Neural cell (in vitro differentiated cells): ENCODE results near the gene SLC7A6. TPM values are rescaled to one million over a fixed set of nuclear protein-coding genes. Genes with fewer than 3 reads are reported as not detected.

Experiments
- H2AFZ ChIP-seq: fragments of 200-600, 300-800 bp; sonication (generic), shearing (Covaris generic); 2 replicates; pipeline ENCODE4 v1.6.0; 2014; ENCODE audit warnings: low read depth, mild to moderate bottlenecking, antibody characterized with exemption, low read length, moderate library complexity
- H3F3A ChIP-seq: fragments of 200-600 bp; shearing (Covaris generic); 2 replicates; pipeline ENCODE4 v1.6.1; 2016; ENCODE audit warnings: mild to moderate bottlenecking, moderate library complexity, mixed read lengths, antibody characterized with exemption, low read length; ENCODE audit not compliant: insufficient read depth, poor library complexity, severe bottlenecking
- H3K27ac ChIP-seq: fragments of 200-600, 300-800 bp; sonication (generic), shearing (Covaris generic); 2 replicates; pipeline ENCODE4 v1.5.1; 2014; ENCODE audit warnings: mild to moderate bottlenecking, low read length, moderate library complexity
- H3K27me3 ChIP-seq: fragments of 300-800, 200-600 bp; sonication (generic), shearing (Covaris generic); 2 replicates; pipeline ENCODE4 v1.6.0; 2014; ENCODE audit warnings: mild to moderate bottlenecking, low read depth, low read length, moderate library complexity; ENCODE audit not compliant: insufficient read depth
- H3K36me3 ChIP-seq: fragments of 300-800, 200-600 bp; sonication (generic), shearing (Covaris generic); 2 replicates; pipeline ENCODE4 v1.5.1; 2014; ENCODE audit warnings: mild to moderate bottlenecking, antibody characterized with exemption, low read length, moderate library complexity; ENCODE audit not compliant: insufficient read depth
- H3K4me2 ChIP-seq: fragments of 300-800, 200-600 bp; sonication (generic), shearing (Covaris generic); 2 replicates; pipeline ENCODE4 v1.6.0; 2014; ENCODE audit warnings: mild to moderate bottlenecking, low read length
- H3K4me3 ChIP-seq: fragments of 300-800, 200-600 bp; sonication (generic), shearing (Covaris generic); 2 replicates; pipeline ENCODE4 v1.5.1; 2014; ENCODE audit warnings: mild to moderate bottlenecking, low read length, moderate library complexity
- H3K79me2 ChIP-seq: fragments of 200-600 bp; shearing (Covaris generic); replicated peaks from 2 replicates; pipeline ENCODE4 v1.6.0; 2014; ENCODE audit warnings: mild to moderate bottlenecking, low read length, moderate library complexity; ENCODE audit not compliant: insufficient read depth
- H3K9ac ChIP-seq: fragments of 300-800, 200-600 bp; sonication (generic), shearing (Covaris generic); 2 replicates; pipeline ENCODE4 v1.6.1; 2016; ENCODE audit warnings: mild to moderate bottlenecking, low read length, mixed read lengths
- H3K9me2 ChIP-seq: fragments of 200-600 bp; shearing (Covaris generic); 2 replicates; pipeline ENCODE4 v1.6.1; 2016; ENCODE audit warnings: mild to moderate bottlenecking, low read length, mixed read lengths; ENCODE audit not compliant: insufficient read depth
- H3K9me3 ChIP-seq: fragments of 200-600, 300-800 bp; sonication (generic), shearing (Covaris generic); 2 replicates; pipeline ENCODE4 v1.6.1; 2016; ENCODE audit warnings: mild to moderate bottlenecking, mixed run types, low read length, moderate library complexity, mixed read lengths
- H4K20me1 ChIP-seq: fragments of 200-600 bp; shearing (Covaris generic); 2 replicates; pipeline ENCODE4 v1.6.1; 2016; ENCODE audit warnings: mild to moderate bottlenecking, mixed run types; ENCODE audit not compliant: insufficient read depth
- EP300 ChIP-seq: fragments of 450-650 bp; conservative IDR thresholded peaks from 2 replicates; pipeline ENCODE4 v1.6.1; 2014; ENCODE audit warnings: antibody characterized with exemption, mild to moderate bottlenecking, moderate library complexity; ENCODE audit not compliant: poor library complexity, severe bottlenecking
- EZH2 ChIP-seq: fragments of 200-600, 300-800 bp; shearing (Covaris generic), sonication (generic); IDR thresholded peaks from 2 replicates; pipeline ENCODE4 v1.6.1; 2014; ENCODE audit warnings: antibody characterized with exemption, low read length, borderline replicate concordance, mild to moderate bottlenecking; ENCODE audit not compliant: insufficient read depth, poor library complexity, severe bottlenecking
- MXI1 ChIP-seq: fragments of 450-650 bp; conservative IDR thresholded peaks from 2 replicates; pipeline ENCODE4 v1.6.1; 2014; ENCODE audit warnings: antibody characterized with exemption, mild to moderate bottlenecking; ENCODE audit not compliant: poor library complexity, severe bottlenecking
- POLR2AphosphoS5 ChIP-seq: IDR thresholded peaks from 2 replicates; pipeline ENCODE4 v1.6.1; 2012
- RAD21 ChIP-seq: fragments of 450-650 bp; conservative IDR thresholded peaks from 2 replicates; pipeline ENCODE4 v1.6.1; 2014; ENCODE audit warnings: antibody characterized with exemption, mild to moderate bottlenecking, moderate library complexity
- SMC3 ChIP-seq: fragments of 450-650 bp; conservative IDR thresholded peaks from 2 replicates; pipeline ENCODE4 v1.6.1; 2014; ENCODE audit warnings: antibody characterized with exemption, mild to moderate bottlenecking, moderate library complexity; ENCODE audit not compliant: poor library complexity
- TAF1 ChIP-seq: IDR thresholded peaks from 2 replicates; pipeline ENCODE4 v1.6.1; 2012; ENCODE audit warnings: low read depth
- polyA plus RNA-seq: library from polyadenylated mRNA; depleted of rRNA; stranded (reverse); fragments of >200 nt; gene quantifications from 2 replicates; pipeline ENCODE4 v1.2.3, GENCODE V29; 2014
- TF ChIP-seq, protein P1 (sequence below): IDR thresholded peaks from 2 replicates; pipeline ENCODE4 v1.6.1; 2012; ENCODE audit warnings: borderline replicate concordance
- TF ChIP-seq, protein P2 (sequence below): fragments of 450-650 bp; IDR thresholded peaks from 2 replicates; pipeline ENCODE4 v1.5.1; 2014; ENCODE audit warnings: antibody characterized with exemption, mild to moderate bottlenecking, moderate library complexity; ENCODE audit not compliant: poor library complexity, severe bottlenecking

SLC7A6 gene
- polyA plus RNA-seq, 1 donor from 2014 or later: 39.3 TPM

DNA sequence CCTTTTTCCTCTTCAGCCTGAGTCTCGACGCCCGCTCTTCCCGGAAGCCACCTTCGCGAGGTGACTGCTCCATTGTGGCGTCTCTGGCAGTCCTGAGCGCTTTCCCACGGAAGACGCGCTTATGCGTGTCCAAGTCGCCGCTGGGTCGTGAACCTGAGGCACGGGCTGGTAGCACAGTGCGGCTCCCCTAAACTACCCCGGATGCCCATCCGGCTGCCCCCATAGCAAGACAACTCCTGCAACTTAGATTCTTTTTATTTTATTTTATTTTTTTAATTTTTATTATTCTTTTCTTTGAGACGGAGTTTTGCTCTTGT is 26.3 kb upstream of the SLC7A6 start:
- Histone ChIP-seq H3K79me2 (no peaks in the 10 kb centered on the region), H3K4me2 (no peak overlapping the region), H2AFZ (peak overlapping the region; percentile 45)

DNA sequence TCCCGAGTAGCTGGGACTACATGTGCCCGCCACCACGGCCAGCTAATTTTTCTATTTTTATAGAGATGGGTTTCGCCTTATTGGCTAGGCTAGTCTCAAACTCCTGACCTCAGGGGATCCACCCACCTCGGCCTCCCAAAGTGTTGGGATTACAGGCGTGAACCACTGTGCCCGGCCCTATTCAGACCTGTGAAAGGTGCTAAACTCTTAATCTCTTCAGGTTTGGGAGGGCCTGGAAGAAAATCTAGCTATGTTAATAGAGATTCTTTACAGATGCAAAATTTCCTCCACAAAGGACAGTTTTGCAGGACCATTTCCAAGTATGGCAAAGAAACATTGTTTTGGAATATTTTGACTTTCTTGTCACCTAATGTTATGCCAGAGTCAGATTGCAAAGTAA is 22.2 kb upstream of the SLC7A6 start:
- TF ChIP-seq, protein P1, sequence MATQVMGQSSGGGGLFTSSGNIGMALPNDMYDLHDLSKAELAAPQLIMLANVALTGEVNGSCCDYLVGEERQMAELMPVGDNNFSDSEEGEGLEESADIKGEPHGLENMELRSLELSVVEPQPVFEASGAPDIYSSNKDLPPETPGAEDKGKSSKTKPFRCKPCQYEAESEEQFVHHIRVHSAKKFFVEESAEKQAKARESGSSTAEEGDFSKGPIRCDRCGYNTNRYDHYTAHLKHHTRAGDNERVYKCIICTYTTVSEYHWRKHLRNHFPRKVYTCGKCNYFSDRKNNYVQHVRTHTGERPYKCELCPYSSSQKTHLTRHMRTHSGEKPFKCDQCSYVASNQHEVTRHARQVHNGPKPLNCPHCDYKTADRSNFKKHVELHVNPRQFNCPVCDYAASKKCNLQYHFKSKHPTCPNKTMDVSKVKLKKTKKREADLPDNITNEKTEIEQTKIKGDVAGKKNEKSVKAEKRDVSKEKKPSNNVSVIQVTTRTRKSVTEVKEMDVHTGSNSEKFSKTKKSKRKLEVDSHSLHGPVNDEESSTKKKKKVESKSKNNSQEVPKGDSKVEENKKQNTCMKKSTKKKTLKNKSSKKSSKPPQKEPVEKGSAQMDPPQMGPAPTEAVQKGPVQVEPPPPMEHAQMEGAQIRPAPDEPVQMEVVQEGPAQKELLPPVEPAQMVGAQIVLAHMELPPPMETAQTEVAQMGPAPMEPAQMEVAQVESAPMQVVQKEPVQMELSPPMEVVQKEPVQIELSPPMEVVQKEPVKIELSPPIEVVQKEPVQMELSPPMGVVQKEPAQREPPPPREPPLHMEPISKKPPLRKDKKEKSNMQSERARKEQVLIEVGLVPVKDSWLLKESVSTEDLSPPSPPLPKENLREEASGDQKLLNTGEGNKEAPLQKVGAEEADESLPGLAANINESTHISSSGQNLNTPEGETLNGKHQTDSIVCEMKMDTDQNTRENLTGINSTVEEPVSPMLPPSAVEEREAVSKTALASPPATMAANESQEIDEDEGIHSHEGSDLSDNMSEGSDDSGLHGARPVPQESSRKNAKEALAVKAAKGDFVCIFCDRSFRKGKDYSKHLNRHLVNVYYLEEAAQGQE: no peak
- no peak for TF ChIP-seq SMC3
- no peak for TF ChIP-seq POLR2AphosphoS5
- TF ChIP-seq EZH2: no peak
- no peak overlapping the region for H3K9ac ChIP-seq
- no peak overlapping the region for H2AFZ ChIP-seq
- H3K9me3 ChIP-seq: no peaks in the 10 kb centered on the region
- no peaks in the 10 kb centered on the region for H3F3A ChIP-seq
- no peak overlapping the region for H3K27ac ChIP-seq
- H3K36me3 ChIP-seq: no peaks in the 10 kb centered on the region
- H3K4me2 ChIP-seq: no peak overlapping the region
- no peak overlapping the region for H3K4me3 ChIP-seq
- no peaks in the 10 kb centered on the region for H4K20me1 ChIP-seq
- H3K27me3 ChIP-seq: peaks cover 11% of the 10 kb centered on the region
- H3K9me2 ChIP-seq: no peaks in the 10 kb centered on the region
- H3K79me2 ChIP-seq: no peaks in the 10 kb centered on the region

More for the DNA sequence above, 26.3 kb upstream of the SLC7A6 start:
- H3K9me2 ChIP-seq: no peaks in the 10 kb centered on the region
- H3K9me3 ChIP-seq: no peaks in the 10 kb centered on the region
- H3K36me3 ChIP-seq: no peaks in the 10 kb centered on the region
- H3K4me3 ChIP-seq: peak overlapping the region; percentile 75
- H3K27ac ChIP-seq: no peak overlapping the region
- peaks cover 49% of the 10 kb centered on the region for H3K27me3 ChIP-seq
- TF ChIP-seq, protein P1: no peak
- TF ChIP-seq SMC3 (no peak), RAD21 (no peak), MXI1 (no peak), TAF1 (no peak), EZH2 (no peak), POLR2AphosphoS5 (no peak), EP300 (no peak)
- TF ChIP-seq, protein P2, sequence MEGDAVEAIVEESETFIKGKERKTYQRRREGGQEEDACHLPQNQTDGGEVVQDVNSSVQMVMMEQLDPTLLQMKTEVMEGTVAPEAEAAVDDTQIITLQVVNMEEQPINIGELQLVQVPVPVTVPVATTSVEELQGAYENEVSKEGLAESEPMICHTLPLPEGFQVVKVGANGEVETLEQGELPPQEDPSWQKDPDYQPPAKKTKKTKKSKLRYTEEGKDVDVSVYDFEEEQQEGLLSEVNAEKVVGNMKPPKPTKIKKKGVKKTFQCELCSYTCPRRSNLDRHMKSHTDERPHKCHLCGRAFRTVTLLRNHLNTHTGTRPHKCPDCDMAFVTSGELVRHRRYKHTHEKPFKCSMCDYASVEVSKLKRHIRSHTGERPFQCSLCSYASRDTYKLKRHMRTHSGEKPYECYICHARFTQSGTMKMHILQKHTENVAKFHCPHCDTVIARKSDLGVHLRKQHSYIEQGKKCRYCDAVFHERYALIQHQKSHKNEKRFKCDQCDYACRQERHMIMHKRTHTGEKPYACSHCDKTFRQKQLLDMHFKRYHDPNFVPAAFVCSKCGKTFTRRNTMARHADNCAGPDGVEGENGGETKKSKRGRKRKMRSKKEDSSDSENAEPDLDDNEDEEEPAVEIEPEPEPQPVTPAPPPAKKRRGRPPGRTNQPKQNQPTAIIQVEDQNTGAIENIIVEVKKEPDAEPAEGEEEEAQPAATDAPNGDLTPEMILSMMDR: no peak
- peak overlapping the region; percentile 36 for H3K9ac ChIP-seq
- no peaks in the 10 kb centered on the region for H3F3A ChIP-seq
- H4K20me1 ChIP-seq: no peaks in the 10 kb centered on the region
